ENCODE measurements around the gene GUCY2F.

The GUCY2F gene

DNA sequence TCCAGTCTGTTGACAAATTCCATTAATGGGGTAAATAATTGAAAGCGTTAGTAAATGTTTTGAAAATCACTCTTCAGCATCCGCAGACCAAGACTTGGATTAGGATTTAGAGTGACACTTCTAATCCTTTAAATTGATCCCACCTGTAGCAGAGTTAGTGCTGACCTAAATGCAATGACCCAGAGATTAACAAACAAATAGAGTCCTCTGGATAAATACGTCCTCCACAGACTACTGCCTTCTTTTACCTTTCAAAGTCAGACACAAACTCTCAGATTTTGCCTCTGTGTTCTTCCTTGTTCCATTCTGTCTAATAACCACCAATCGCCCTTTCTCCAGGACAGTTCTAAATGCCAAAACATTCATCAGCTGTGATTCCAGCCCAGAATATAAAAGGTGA lies at the start of gene GUCY2F:
TSS of gene GUCY2F (minus strand) at position 101 of the 400 bp plus-strand sequence. CDS start 6,150 bp downstream, outside the sequence.
- no peak for DNase-seq

DNA sequence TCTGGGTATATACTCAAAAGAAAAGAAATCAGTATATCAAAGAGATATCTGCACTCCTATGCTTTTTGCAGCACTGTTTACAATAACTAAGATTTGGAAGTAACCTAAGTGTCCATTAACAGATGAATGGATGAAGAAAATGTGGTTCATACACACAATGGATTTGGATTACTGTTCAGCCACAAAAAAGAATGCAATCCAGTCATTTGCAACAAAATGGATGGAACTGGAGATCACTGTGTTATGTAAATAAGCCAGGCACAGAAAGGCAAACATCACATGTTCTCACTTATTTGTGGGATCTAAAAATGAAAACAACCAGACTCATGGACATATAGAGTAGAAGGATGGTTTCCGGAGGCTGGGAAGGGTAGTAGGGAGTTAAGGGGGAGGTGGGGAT lies 37.1 kb upstream of the GUCY2F start:
- DNase-seq, result no peak

DNA sequence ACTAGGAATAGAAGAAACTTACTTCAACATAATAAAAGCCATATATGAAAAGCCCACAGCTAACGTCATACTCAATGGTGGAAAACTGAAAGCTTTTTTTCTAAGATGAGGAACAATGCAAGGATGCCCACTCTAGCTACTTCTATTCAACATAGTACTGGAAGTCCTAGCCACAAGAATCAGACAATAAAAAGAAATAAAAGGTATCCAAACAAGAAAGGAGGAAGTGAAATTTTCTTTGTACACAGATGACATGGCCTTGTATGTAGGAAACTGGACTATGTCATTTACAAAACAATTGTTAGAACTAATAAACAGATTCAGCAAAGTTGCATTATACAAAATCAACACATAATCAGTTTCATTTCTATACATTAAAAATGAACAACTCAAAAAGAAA lies 29.2 kb upstream of the GUCY2F start:
- no peak for DNase-seq

DNA sequence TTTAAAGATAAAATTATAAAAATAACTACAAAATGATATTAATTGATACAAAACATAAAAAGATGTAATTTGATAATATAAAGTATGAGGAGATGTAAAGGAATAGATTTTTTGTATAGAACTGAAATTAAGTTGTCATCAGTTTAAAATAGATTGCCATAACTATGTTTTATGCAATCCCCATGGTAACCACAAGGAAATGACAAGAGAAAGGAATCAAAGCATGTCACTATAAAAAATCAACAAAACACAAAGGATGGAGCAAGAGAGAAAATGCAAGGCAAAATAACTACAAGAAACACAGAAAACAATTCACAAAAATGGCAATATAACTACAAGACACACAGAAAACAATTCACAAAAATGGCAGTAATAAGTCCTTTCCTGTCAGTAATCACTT lies 27.0 kb upstream of the GUCY2F start:
- DNase-seq, result no peak

DNA sequence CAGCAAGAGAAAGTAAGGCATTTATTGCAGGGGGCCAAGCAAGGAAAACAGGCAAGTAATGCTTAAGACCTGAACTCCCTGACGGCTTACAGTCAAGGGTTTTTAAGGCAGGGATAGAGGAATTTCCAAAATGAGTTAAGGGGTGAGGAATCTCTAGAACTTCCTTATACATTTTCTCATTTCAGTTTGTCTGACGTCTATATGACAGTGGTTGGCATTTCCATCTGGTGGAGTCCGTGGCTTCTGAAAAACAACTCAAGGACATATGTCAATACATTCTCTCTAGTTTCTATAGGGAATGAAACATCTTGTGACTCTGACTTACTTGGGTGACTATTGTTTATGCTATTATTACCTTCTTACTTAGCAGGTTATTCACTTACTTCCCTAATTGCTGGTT lies 19.3 kb upstream of the GUCY2F start:
- DNase-seq, result no peak

DNA sequence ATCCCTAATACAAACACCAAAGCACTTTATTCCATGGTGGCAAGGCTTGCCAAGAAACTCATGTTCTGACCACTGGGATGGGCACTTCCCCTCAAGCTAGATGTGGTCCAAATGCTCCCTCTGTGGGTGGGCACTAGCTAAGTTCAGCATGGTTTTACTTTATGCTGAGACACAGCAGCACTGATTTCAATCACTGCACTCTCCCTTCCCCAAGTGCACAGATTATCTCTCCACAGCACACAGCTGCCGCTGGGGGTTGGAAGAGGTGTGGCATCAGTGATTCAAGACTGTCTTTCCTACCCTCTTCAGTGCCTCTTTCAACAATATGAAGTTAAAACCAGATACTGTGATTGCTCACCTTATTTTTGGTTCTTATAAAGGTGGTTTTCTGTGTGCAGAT lies 16.5 kb upstream of the GUCY2F start:
- DNase-seq, result no peak

DNA sequence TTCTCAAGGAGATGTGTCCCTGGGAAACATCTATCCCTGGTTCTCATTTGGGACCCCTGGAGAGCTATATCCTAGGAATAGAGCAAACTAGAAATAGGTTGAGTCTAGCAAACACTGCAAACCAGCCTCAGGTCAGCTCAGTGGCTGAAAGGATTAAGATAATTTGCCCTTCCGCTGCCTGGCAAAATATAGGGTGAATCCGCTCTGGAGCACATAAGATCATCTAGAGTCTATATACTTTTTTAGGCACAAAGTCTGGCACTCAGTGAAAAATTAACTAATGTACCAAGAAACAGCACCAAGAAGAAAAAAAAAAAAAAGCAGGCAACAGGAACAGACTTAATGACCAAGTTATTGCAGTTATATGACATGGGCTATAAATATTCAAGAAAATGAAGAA lies 7.3 kb upstream of the GUCY2F start:
- no peak for DNase-seq

DNA sequence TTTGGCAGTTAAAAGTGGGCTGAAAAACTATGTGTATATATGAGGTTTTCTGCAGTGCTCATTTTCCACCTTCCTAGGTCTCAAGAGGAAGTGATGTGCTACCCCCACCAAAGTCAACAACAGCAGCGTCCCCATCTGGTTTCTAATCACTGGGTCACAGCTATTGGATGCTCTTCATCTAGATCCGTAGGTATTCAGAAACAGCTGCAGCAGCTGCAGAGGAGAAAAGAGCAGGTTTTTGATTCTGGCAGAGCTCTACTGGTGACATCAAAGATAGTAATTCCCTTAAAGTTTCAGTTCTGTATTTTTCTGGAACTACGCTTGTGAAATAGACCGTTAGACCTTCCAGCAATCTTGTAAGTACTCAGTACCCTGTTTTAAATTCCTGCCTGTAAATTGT lies 5.8 kb upstream of the GUCY2F start:
- DNase-seq, result no peak

DNA sequence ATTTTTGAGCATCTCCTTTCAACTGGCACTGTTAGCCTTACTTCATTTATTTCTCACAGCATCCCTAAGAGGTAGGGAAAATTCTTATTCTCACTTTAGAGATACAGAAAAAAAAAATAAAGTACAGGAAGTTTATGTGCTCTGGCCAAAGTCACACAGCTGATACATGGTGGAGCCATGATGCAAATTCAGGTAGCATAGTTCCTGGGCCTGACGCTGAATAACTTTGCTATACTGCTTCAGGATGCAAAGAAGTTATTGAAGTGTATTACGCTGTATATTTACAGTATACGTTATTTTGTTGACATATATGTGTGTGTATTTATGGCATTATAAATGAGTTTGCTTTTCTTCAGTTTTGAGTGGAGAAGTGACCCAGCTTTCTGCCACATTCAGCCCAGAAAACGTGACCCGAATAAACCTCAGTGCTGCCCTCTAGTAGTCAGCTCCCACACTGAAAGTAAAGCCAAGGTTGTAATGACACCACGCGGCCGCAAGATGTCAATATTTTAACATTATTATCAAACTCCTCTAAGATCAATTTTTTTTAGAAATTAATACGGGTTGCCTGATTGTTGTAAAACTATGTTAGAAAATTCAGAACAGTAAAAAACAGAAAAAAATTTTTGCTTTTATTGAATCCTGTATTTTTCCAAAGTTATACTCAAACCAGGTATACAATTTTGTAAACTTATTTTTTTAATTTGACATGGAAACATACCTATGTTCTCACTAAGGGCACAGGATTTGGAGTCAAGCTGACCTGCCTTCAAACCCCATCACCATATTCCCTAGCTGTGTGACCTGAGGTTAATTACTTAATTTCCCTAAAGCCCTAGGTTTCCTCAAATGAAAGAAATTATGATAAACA lies 3.8 kb upstream of the GUCY2F start:
- peak; percentile 39 for DNase-seq

DNA sequence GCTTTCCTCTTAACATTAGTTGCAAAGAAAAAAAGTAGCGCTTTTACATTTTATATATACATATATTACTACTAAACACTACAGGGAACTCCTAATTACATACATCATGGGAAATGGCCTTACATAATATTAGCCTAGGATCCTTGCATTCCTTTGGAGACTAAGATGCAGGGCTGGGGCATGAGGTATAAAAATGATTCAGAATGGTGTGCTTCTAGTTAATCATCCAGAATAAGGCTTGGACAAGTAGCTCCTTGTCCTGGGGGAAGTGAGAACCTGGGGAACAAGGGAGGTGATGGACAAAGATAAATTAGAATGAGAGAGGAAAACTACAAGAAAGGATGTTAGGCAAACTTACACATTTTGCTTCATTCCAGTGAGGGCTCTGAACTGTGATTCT lies 3.0 kb upstream of the GUCY2F start:
- DNase-seq, result no peak

DNA sequence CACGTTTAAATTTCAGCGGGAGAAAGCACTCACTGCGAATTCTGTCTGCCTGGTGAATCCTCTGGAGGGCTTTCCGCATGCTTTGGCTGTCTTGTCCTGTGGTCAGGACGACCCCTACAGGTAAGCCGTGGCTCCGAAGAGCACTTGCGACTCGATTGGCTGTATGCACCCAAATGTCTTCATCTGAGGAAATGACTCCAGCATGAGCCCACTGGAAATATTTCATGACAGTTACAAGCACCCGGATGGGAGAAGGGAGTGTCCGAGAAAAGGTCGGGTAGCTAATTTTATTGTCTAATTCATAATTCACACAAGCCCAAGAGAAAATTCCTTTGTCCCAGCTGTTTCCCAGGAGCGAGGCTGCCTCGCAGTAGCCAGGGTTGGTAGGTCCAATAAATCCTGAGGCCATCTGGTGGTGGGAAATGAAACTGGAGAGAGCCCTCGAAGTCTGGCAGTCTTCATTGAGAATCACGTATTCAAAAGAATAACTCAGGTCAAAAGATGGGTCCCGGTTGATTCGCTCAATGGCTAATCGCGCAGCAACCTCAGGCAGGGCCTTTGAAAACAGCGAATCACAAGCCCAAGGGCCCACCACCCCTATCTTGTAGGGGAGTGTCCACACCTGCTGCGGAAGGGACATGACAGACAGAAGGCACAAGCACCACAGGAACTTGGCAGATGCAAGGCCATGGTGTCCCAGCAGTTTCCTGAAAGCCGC lies 6.6 kb downstream of the GUCY2F start:
- no peak for DNase-seq

DNA sequence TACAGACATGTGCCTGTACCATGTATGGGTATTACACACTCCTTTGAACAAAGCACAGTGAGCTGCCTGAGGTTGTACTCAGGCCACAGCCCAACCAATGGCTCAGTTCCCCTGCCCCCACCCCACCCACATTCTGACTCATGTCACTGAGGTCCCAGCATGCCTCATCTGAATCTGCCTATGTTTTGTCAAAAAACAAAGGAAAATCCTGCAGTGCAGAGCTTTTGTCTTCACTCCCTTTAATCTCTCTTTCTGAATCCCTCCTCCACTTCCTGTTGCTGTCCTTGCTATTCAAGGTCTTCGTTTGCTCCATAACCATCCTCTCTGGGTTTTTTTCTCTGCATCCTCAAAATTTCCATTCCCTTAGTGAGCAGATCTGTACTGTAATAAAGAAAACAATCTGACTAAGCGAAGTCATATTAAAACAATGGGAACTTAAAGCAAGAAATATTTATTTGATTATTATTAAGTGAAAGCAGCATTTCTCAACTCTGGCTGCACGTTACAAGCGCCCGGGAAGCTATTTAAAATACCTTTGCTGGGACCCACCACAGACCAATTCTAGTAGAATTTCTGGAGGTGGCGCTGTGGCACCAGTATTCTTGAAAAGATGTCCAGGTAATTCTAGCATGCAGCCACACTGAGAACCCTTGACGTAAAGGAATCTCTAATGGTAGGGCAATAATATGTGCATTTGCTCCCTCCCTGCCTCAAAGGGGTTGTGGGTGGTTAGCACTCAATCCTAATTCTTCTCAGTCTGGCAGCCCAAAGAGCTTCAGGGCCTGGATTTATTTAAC lies 8.7 kb downstream of the GUCY2F start:
- no peak for DNase-seq

DNA sequence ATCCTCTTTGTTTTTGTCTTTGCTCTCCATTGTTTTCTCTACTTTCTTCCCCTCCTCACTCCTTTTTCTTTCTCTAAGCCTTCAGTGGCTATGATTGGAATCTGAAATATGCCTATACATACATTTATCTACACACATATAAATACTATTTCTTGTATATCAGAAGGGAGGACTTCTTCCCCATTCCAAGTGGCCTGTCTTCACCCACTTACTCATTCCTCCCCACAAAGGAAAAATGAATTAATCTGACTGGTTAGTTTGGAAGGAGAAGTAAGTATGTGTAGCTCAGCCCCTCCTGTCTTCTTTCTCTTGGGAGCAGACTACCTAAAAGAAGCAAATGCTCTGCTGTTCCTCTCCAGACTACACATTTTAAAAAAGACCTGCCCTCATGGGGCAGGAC lies 17.7 kb downstream of the GUCY2F start:
- DNase-seq, result no peak

DNA sequence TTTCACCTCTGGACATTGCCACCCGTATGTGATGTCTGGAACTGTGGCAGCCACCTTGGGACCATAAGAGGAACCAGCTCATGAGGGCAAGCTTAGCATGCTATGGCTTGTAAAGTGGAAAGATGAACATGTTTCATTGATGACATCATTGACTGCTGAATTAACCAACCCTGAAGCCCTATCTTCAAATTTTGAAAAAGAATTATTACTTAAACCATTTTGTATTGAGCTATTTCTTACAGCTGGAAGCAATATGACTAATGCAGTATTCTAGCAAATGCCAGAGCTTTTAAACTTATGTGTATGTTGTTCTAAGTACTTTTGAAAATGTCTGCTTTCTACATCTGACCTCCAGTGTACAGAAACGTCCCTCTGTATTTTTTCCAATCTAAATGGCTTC lies 18.1 kb downstream of the GUCY2F start:
- DNase-seq, result no peak

DNA sequence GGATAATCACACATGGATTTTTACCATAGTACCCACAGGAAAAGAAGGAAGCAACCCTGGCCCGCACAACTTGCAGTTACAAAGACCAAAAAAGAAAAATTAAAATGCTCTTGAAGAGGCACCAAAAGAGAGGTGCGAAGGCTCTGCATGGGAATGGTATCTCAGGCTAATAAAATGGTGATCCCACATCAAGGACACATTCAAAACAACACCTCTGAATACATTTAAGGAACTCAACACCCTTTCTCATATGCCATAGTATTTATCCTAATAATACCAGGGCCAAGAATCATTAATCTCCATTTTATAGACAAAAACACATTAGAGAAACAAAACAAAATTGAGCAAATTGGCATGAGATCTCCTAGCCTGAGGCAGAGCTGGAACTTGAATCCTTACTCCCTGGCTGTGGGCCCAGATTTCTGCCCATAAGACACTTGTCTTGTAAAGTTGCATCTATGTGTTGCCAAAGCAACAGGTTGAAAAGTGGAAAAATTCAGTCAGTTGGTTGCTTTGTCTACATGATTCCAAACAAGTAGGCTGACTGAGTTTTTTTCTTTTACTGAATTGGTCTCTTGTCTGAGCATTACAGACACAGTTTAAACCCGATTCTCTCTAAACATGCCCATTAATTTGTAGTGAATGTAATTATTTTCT lies 33.5 kb downstream of the GUCY2F start:
- DNase-seq, result no peak

DNA sequence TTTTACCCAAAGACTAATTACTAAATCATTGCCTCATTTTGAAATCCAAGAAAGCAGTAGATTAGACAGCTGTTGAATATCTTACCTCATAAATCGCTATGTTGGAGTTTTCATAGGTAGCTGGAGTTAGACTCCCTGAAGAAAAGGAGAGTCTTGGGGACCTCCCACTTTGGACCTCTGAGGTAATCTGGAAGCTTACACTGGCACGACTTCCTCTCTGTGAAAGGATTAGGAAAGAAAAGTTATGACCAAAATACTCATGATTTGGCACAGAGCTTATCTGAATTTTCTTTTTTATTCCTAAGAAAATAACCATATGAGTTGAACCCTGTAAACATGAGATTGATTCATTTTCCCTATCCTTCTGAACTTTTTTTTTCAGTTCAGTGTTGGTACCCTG lies 40.6 kb downstream of the GUCY2F start:
- DNase-seq, result no peak

DNA sequence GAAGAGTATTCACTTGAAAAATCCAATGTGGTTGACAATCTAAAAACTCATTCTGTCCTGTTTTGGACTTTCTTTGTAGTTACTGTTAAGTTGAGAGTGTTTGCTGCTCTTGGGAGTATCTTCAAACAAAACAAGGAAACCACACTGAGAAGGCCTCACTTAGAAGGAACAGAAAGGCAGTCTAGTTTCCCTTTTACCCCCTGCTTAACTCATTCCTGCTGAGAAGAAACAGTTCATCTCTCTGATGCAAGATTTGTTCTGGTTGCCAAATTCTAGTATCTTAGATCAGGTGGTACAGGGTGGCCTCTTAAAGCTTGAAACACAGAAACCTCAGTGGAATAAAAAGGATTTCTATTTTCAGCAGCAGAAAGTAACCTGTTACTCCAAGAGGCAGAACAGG lies 41.4 kb downstream of the GUCY2F start:
- no peak for DNase-seq

DNA sequence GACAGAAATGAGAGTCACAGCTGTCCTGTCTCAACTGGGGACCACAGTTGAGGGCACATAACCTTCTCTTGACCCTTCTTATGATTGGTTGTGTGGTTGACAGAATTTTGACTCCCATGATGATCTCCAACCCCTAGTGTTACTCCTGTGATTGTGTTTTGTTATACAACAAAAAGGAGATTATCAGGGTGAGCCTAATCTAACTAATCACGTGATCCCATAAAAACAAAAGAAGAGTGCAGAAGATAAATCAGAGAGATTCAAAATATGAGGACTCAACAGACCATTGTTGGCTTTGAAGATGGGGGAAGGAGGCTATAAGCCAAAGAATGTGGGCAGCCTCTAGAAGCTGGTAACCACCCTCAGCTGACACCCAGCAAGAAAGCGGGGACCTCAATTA lies 72.7 kb downstream of the GUCY2F start:
- DNase-seq, result no peak

DNA sequence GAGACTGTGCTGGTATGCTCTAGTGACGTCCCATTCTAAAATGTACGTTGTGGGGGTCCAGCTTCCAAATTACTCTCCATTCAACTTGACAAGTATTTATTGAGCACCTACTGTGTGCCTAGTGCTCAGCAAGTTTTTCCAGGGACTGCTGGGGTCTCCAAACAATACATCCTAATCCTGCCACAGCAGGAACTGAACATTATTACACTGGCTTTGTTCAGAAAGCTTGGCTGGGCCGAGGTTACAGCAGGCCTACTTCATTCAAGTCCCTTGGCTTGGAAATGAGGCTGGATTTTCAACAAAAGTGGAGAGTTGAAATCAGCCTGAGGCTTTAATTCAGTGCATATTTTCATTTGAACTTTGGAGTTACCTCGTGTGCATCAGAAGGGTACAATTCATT lies 78.0 kb downstream of the GUCY2F start:
- DNase-seq, result no peak

DNA sequence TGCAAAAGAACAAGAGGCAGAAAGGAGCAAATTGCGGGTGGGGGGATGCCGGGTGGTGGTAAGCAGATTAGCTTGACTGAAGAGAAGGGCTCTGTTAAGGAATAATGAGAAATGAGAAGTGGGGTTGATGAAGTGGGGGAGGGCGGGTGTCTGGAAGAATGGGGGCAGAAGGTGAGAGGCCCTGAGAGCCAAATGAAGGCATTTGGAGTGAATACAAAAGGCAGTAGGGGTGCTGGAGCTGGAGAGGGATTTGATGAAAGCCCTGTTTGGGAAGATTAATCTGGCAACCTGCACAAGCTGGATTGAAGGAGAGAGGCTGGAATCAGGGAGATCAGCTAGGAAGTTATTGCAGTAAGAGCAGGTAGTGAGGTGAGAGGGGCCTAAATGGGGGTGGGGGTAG lies 82.1 kb downstream of the GUCY2F start:
- no peak for DNase-seq

DNA sequence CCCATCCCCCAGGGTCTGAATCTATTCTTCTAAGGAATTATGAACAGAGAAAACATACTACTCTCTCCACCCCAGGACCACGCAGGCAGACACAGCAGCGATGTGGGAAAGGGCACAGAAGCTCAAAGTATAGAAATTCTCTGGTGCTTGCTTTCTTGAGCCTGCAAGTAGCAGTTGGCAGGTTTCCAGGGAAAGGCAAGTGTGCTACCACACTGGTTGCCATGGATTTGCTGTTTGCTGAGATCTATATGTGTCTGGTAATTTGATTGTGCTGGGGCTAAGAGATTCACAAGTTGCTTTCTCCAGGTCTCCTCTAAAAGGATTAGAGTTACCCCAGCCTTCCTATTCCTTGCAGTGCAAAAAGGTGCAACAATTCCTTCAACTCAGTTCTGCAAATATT lies 83.1 kb downstream of the GUCY2F start:
- no peak for DNase-seq

DNA sequence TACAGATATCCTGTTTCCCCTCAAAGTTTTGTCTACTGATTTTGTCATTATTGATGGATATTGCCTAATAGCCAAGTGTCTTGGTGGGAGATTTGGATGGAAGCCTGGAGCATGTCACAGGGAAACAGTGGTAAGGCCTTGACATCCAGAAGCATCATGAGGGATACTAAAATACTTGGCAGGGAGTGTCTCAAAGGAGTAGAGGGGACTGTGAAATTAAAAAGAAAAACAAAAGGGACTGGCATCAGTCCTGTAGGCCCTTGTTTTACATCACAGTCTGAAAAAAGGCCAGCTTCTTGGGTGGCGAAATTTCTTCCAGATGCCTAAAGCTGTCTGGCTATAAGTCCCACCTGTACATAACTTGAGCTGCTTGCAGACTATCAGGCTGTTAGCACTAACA lies 83.8 kb downstream of the GUCY2F start:
- DNase-seq, result no peak

DNA sequence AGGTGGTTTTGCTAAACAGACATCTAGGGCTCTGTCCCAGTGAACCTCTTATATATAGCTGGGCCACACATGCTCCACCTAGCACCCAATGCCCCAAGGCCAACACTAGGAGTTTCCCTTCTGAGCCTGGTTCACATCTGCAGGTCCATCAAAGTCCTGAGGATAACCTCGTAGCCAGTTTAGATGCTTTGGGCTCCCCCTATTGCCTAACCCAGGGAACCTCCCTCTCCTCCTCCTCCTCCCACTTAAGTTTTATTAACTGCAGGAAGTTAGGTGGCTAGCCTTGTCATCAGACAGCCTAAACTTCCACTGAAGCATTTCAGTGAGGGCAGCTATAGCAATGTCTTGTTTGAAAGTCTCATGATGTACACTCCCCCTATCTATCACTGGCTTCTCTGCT lies 88.0 kb downstream of the GUCY2F start:
- DNase-seq, result no peak

Data from NCI-H2171 (cell line).